Natural killer cell treated with Interleukin-12 subunit alpha and Interleukin-12 subunit beta and Interleukin-15 and Interleukin-18, amount 100 ng/mL, for 72 hours (primary cell): ENCODE data around the gene OR11L1. TPM values are rescaled to one million over a fixed set of nuclear protein-coding genes. Genes with fewer than 3 reads are reported as not detected.

Experiments
- ATAC-seq, 2 donors: fragments of 150-1000 bp; cut with Tn5 transposase in 1 of 2; sonication (Bioruptor Pico), chemical (Tn5 transposase) in 1 of 2; 2 replicates each; pipeline ENCODE4 v1.10.0; 2021
- DNase-seq: peaks from one replicate; pipeline ENCODE4 v3.0.0; 2022; ENCODE audit warnings: low spot score
- H3K27ac Mint-ChIP-seq, 2 donors: 1 replicate in 1 of 2; 2 replicates in 1 of 2; pipeline ENCODE4 v1.8.0; 2022; ENCODE audit warnings: mixed read lengths in 2 of 2, mild to moderate bottlenecking in 1 of 2, moderate library complexity in 1 of 2
- H3K27me3 Mint-ChIP-seq, 2 donors: 1 replicate in 1 of 2; 2 replicates in 1 of 2; pipeline ENCODE4 v1.8.0; 2022; ENCODE audit warnings: mixed read lengths in 2 of 2
- H3K36me3 Mint-ChIP-seq: one replicate; pipeline ENCODE4 v1.8.0; 2022; ENCODE audit warnings: mixed read lengths
- H3K4me1 Mint-ChIP-seq, 2 donors: 1 replicate in 1 of 2; 2 replicates in 1 of 2; pipeline ENCODE4 v1.8.0; 2022; ENCODE audit warnings: low read depth in 2 of 2, mixed read lengths in 2 of 2, mild to moderate bottlenecking in 1 of 2
- H3K4me3 Mint-ChIP-seq: one replicate; pipeline ENCODE4 v1.8.0; 2022; ENCODE audit warnings: mixed read lengths
- H3K9me3 Mint-ChIP-seq: 2 replicates; pipeline ENCODE4 v1.8.0; 2022; ENCODE audit warnings: mixed read lengths
- total RNA-seq, 2 donors: library from RNA; stranded (reverse); gene quantifications; one replicate each; pipeline ENCODE4 v1.2.3, GENCODE V29; 2022

OR11L1 gene, protein sequence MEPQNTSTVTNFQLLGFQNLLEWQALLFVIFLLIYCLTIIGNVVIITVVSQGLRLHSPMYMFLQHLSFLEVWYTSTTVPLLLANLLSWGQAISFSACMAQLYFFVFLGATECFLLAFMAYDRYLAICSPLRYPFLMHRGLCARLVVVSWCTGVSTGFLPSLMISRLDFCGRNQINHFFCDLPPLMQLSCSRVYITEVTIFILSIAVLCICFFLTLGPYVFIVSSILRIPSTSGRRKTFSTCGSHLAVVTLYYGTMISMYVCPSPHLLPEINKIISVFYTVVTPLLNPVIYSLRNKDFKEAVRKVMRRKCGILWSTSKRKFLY
- not detected for total RNA-seq

DNA sequence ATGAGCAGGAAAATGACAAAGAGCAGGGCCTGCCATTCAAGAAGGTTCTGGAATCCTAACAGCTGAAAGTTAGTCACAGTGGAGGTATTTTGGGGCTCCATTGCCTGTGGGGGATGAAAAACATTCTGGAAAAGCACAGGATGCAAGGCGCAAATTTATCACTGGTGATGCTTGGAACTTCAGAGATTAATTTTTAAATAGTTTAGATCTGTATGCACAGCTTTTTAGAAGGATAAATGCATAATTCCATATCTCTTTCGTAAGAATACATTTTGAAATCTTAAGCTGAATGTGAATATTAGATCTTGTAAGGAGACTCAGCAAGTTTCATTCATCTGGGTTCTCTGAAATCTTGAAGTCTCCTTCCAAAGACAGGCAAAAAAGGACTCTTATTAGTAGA lies at the start of gene OR11L1:
Gene OR11L1, minus strand, starts transcription at position 101 of the 400 bp plus-strand sequence. Its CDS starts 0 bp downstream, at position 101.
- H3K4me1 Mint-ChIP-seq, result no peaks in the 10 kb centered on the region
- ATAC-seq (no peak), DNase-seq (no peak)
- H3K27ac Mint-ChIP-seq, result no peak within 1 kb of the TSS
- H3K27me3 Mint-ChIP-seq, result peaks cover 0 to 2% of the 10 kb centered on the region in 2 donors
- H3K4me3 Mint-ChIP-seq, result no peak within 1 kb of the TSS
- no peaks in the 10 kb centered on the region for H3K36me3 Mint-ChIP-seq
- no peaks in the 10 kb centered on the region for H3K9me3 Mint-ChIP-seq

DNA sequence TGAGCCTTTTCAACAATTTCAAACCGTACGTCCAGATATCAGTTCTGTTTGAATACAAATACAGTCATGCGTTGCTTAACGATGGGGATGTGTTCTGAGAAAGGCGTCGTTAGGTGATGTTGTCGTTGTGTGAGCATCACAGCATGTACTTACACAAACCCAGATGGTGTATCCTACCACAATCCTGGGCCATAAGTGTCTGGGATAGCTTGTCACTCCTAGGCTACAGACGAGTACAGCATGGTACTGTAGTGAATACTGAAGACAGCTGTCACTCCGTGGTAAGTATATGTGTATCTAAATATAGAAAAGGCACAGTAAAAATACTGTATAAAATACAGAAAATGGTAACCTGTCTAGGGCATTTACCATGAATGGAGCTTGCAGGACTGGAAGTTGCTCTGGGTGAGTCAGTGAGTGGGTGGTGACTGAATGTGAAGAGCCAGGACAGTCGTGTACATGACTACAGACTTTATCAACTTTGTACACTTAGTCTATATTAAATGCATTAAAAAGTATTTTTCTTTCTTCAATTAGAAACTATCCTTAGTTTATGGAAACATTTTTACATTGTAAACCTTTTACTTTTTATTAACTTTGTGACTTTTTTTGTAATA lies 43.2 kb upstream of the OR11L1 start:
- no peak for ATAC-seq
- Mint-ChIP-seq H3K27ac (no peak overlapping the region), H3K4me3 (no peak overlapping the region), H3K27me3 (no peaks in the 10 kb centered on the region), H3K36me3 (no peaks in the 10 kb centered on the region), H3K9me3 (no peaks in the 10 kb centered on the region), H3K4me1 (no peaks in the 10 kb centered on the region)
- no peak for DNase-seq

DNA sequence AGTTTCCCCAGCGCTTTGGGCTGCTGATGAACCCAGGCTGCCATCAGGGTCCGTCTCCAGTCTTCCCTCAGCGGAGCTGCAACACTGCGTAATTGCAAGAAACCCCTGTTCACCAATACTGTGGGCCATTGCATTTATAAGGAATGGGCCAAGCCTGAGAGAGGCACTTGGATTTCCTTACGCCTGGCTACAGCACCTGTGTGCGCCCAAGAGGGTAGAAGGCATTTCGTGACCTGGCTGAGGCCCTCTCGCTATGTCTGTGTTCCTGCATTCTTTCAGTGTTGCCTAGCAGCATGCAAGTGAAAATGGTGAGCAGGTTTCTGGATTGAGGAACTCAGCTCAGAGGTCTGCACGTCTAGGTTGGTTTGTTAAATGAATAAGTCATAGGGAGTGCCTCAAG lies 41.6 kb upstream of the OR11L1 start:
- Mint-ChIP-seq H3K4me3 (no peak overlapping the region), H3K9me3 (no peaks in the 10 kb centered on the region)
- no peak for ATAC-seq

DNA sequence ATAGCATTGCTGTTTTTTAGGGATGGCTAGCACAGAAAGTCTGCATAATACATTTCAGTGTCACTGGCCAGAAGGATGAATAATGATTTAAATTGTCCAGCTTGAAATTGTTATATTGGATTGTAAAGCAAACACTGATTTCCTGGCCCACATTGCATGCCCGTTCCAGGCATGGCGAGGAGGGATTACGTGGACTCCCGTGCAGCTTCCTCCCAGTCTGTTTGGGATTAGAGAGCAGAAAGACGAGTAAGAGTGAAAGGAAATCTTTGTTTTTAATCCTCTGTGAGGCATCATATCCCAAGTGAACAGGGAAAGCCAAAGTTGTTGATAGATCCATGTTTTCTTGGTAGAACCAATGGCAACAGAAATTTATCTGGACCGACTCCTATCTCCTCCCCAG lies 23.7 kb upstream of the OR11L1 start:
- ATAC-seq (no peak), DNase-seq (no peak)
- H3K27ac Mint-ChIP-seq, result no peak overlapping the region
- no peaks in the 10 kb centered on the region for H3K36me3 Mint-ChIP-seq
- peaks cover 0 to 14% of the 10 kb centered on the region in 2 donors for H3K27me3 Mint-ChIP-seq
- H3K4me3 Mint-ChIP-seq, result no peak overlapping the region
- H3K4me1 Mint-ChIP-seq, result no peaks in the 10 kb centered on the region
- no peaks in the 10 kb centered on the region for H3K9me3 Mint-ChIP-seq

More for the DNA sequence above, 41.6 kb upstream of the OR11L1 start:
- no peaks in the 10 kb centered on the region for H3K4me1 Mint-ChIP-seq
- H3K27ac Mint-ChIP-seq, result no peak overlapping the region
- peaks cover 0 to 8% of the 10 kb centered on the region in 2 donors for H3K27me3 Mint-ChIP-seq
- DNase-seq, result no peak
- H3K36me3 Mint-ChIP-seq, result no peaks in the 10 kb centered on the region

DNA sequence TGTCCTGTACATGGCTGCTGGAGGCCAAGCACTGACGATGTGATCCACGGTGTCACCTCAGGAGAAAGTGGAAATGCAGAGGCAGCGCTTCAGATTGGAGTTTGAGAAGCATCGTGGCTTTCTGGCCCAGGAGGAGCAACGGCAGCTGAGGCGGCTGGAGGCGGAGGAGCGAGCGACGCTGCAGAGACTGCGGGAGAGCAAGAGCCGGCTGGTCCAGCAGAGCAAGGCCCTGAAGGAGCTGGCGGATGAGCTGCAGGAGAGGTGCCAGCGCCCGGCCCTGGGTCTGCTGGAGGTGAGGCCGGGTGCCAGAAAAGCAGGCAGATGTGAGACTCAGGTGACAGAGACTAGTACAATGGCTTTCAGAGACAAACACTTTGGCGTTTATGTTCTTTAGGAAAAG lies 22.9 kb upstream of the OR11L1 start:
- H3K27ac Mint-ChIP-seq, result no peak overlapping the region
- H3K36me3 Mint-ChIP-seq, result no peaks in the 10 kb centered on the region
- DNase-seq (no peak), ATAC-seq (no peak)
- H3K27me3 Mint-ChIP-seq, result peaks cover 0 to 15% of the 10 kb centered on the region in 2 donors
- no peak overlapping the region for H3K4me3 Mint-ChIP-seq
- H3K4me1 Mint-ChIP-seq, result no peaks in the 10 kb centered on the region
- no peaks in the 10 kb centered on the region for H3K9me3 Mint-ChIP-seq

DNA sequence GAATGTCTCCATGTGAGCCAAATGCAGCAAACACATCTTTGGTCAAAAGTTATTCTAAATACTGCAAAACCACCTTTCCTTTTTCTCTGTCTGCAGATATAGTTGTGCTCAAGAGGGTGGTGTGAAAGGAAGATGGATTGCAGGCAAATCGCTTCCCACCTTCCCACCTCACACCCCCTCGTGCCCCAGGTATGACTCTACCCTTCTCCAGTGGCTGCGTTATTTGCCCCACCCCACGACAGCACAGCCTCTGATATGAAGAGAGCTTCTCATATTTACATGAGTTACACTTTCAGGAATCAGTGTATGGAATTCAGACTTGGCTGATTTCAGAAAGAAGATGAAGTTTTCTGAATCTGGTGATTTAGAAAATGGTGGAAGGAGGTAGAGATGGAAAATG lies 21.1 kb upstream of the OR11L1 start:
- H3K36me3 Mint-ChIP-seq, result no peaks in the 10 kb centered on the region
- H3K27ac Mint-ChIP-seq, result no peak overlapping the region
- H3K4me1 Mint-ChIP-seq, result peaks cover 5% of the 10 kb centered on the region in 2 donors
- peaks cover 5 to 22% of the 10 kb centered on the region in 2 donors for H3K27me3 Mint-ChIP-seq
- no peak overlapping the region for H3K4me3 Mint-ChIP-seq
- ATAC-seq (no peak), DNase-seq (no peak)
- H3K9me3 Mint-ChIP-seq, result no peaks in the 10 kb centered on the region

DNA sequence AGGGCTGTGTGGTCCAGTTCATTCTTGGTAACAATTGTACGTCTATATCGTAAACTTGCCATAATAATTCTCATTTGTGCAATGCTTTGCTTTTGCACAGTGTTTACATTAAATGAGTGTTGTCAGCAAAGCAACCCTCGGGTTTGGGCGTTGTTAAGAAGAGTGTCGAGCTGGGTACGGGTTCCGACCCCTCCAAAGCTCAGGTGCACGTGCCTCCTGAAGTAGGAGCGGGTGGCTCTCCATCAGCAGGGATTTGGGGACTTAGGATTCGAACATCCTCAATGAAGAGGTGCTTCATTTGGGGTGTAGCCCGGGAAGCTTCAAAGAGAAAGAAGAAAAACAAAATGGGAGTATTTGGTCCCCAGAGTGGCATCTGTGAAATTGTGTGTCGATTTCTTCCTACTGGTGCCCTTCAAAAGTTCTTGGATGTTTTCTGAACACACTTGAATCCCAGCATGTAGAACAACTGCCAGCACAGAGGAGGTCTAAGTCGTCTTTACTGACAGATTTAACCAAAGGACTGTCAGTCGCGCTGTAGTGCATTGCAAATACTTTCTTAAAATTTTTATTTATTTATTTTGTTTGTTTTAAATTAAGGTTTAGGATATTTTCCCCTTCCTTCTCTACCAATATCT lies 16.4 kb upstream of the OR11L1 start:
- no peak for DNase-seq
- H3K36me3 Mint-ChIP-seq, result no peaks in the 10 kb centered on the region
- no peak for ATAC-seq
- no peaks in the 10 kb centered on the region for H3K9me3 Mint-ChIP-seq
- H3K27ac Mint-ChIP-seq, result no peak overlapping the region
- H3K27me3 Mint-ChIP-seq, result peaks cover 12 to 48% of the 10 kb centered on the region in 2 donors
- H3K4me3 Mint-ChIP-seq, result peak overlapping the region; percentile 76
- peaks cover 10% of the 10 kb centered on the region in 2 donors for H3K4me1 Mint-ChIP-seq

DNA sequence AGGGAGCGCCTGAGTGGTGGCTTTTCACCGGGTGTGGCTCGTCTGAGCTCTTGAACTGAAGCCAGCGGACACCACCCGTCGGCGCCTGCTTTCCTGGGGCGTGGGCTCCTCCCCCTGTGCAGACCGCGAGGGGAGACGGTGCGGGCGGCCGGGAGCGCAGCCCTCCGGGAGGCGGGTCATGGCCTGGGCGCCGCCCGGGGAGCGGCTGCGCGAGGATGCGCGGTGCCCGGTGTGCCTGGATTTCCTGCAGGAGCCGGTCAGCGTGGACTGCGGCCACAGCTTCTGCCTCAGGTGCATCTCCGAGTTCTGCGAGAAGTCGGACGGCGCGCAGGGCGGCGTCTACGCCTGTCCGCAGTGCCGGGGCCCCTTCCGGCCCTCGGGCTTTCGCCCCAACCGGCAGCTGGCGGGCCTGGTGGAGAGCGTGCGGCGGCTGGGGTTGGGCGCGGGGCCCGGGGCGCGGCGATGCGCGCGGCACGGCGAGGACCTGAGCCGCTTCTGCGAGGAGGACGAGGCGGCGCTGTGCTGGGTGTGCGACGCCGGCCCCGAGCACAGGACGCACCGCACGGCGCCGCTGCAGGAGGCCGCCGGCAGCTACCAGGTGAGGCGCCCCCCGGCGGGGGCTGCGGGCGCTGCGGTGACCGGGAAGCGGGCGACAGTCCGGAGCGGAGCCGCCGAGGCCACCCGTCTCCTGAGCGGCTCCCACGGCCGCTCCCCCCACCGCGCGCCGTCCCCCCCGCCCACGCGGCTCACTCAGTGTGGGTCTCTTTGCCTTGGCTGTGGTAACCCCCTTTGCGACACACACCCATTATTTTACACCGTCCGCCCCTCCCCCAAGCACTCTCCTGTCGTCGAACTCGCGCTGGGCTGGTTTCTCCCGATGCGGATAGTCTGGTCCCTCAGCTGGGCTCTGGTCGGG lies 15.6 kb upstream of the OR11L1 start, which contains the start of gene TRIM58:
Gene TRIM58, plus strand, starts transcription at position 119 of the 916 bp plus-strand sequence. Its CDS starts 60 bp downstream, at position 179.
- H3K27me3 Mint-ChIP-seq, result peaks cover 14 to 54% of the 10 kb centered on the region in 2 donors
- H3K4me3 Mint-ChIP-seq, result peak within 1 kb of the TSS; percentile 76
- H3K36me3 Mint-ChIP-seq, result no peaks in the 10 kb centered on the region
- no peak within 1 kb of the TSS for H3K27ac Mint-ChIP-seq
- DNase-seq (no peak), ATAC-seq (peak; percentile 66 to 80)
- peaks cover 10% of the 10 kb centered on the region in 2 donors for H3K4me1 Mint-ChIP-seq
- no peaks in the 10 kb centered on the region for H3K9me3 Mint-ChIP-seq

DNA sequence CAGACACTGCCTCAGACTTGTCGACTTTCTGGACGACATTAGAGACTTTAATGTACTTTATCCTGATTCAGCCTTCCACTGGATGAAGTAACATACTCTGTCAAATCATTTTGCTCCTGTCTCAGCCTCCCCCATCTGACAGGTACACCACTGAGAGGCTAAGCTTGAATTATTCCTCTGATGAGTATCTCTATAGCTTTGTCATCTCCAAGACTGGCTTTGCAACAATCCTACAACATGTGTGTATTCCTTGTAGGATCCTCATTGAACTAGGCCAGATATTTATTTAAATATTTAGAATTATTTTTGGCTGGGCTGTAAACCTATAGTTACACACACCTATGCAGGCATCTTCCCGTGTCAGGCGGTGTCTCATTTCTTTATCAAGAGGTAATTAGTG lies 14.2 kb upstream of the OR11L1 start:
- no peak overlapping the region for H3K27ac Mint-ChIP-seq
- DNase-seq (no peak), ATAC-seq (no peak)
- peaks cover 10% of the 10 kb centered on the region in 2 donors for H3K4me1 Mint-ChIP-seq
- H3K4me3 Mint-ChIP-seq, result peak overlapping the region; percentile 74
- H3K36me3 Mint-ChIP-seq, result no peaks in the 10 kb centered on the region
- H3K9me3 Mint-ChIP-seq, result no peaks in the 10 kb centered on the region
- H3K27me3 Mint-ChIP-seq, result peaks cover 17 to 58% of the 10 kb centered on the region in 2 donors

DNA sequence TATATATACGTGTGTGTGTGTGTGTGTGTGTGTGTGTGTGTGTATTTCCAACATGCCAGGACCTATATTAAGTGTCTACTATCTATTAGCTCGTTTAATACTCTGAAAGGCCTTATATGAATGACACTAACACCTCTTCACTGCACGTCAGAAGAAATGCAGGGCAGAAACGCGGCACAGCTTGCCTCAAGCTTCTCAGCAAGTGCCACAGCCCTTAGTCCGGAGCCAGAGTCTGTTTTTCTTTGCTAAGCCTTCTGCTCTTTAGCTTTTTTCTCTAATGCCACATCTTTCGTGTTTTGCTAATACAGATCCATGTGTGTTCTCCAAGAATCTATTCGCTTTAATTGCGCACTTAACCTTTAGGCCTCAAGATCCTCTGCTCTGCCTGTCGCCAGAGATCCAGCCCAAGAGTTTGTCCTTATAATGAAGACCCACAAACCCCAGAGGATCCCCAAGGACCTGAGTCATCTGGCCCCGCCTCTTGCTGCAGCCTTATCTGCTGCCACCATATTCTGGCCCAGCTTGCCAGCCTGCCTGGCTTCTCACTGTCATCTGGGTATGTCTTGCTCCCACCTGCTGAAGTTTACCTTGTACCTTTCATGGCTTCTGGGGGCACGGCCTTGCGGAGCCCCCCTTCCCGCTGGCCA lies 13.3 kb upstream of the OR11L1 start:
- H3K36me3 Mint-ChIP-seq, result no peaks in the 10 kb centered on the region
- no peak for DNase-seq
- peaks cover 10% of the 10 kb centered on the region in 2 donors for H3K4me1 Mint-ChIP-seq
- no peak overlapping the region for H3K4me3 Mint-ChIP-seq
- ATAC-seq, result no peak
- no peaks in the 10 kb centered on the region for H3K9me3 Mint-ChIP-seq
- peaks cover 17 to 53% of the 10 kb centered on the region in 2 donors for H3K27me3 Mint-ChIP-seq
- no peak overlapping the region for H3K27ac Mint-ChIP-seq

DNA sequence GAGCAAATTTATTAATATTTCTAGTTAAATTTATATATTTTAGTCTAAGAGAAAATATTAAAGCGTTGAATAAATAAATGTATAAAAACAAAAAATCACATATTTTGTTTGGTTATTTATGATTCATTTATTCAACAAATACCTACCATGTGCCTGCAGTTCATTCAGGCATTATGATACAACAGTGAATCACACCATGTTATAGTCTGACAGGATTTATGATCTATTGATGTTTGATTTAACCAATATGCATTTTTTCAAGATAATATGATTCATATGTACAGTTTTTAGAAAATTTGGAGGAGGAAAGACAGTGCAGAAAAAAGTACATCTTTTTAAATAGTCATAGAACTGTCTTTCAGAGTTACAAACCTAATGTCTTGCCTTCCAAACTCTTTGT lies 7.9 kb upstream of the OR11L1 start:
- H3K4me1 Mint-ChIP-seq, result no peaks in the 10 kb centered on the region
- peaks cover 11 to 26% of the 10 kb centered on the region in 2 donors for H3K27me3 Mint-ChIP-seq
- DNase-seq, result no peak
- H3K27ac Mint-ChIP-seq, result no peak overlapping the region
- H3K4me3 Mint-ChIP-seq, result no peak overlapping the region
- H3K9me3 Mint-ChIP-seq, result no peaks in the 10 kb centered on the region
- no peak for ATAC-seq
- H3K36me3 Mint-ChIP-seq, result no peaks in the 10 kb centered on the region

DNA sequence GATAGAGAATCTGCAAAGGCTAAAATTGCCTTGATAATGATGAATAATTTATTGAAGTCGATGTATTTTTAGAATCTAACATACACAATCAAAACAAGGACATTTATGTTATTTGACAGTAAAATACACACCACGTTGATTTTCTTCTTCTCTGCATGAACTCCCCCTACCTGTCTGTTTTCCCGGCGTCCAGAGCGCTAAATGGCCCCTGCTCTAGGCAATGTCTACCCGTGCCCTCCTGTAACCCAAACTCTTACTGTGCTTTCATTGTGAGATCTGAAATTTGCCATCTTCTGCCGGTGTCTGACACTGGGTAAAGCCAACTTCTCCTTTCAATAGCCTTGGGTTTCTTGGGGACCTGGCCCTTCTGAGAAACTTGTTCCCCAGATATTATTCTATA lies 6.7 kb upstream of the OR11L1 start:
- Mint-ChIP-seq H3K27ac (no peak overlapping the region), H3K9me3 (no peaks in the 10 kb centered on the region), H3K4me1 (no peaks in the 10 kb centered on the region), H3K36me3 (no peaks in the 10 kb centered on the region), H3K4me3 (no peak overlapping the region), H3K27me3 (peaks cover 7 to 17% of the 10 kb centered on the region in 2 donors)
- ATAC-seq (no peak), DNase-seq (no peak)

DNA sequence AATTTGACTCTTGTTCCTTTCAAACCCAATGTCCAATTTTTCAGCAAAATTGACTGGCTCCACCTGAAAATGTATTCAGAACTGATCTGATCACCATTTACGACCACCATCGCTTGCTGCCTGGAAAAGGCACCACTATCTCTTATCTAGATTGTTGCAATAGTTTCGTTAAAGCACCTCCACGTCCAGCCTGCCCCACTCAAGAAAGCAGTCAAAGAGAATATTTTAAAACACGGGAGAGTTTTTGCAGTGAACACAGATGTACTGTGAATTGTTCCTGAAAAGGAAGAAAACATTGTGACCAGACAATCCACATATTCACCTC lies 4.0 kb upstream of the OR11L1 start:
- Mint-ChIP-seq H3K4me3 (no peak overlapping the region), H3K36me3 (no peaks in the 10 kb centered on the region), H3K27ac (no peak overlapping the region), H3K4me1 (no peaks in the 10 kb centered on the region), H3K9me3 (no peaks in the 10 kb centered on the region), H3K27me3 (peaks cover 0 to 2% of the 10 kb centered on the region in 2 donors)
- DNase-seq (no peak), ATAC-seq (no peak)
